NCI-H187 treated with DMSO at 0.1 percent for 48 hours (cell line): ENCODE data around the gene ATR.

Source experiments
- DNase-seq: peaks from one replicate; lab custom pipeline; 2025; lab: John Stamatoyannopoulos, UW

Gene ATR

GRCh38 chr3:142523921-142524566 lies 54.5 kb downstream of the ATR start:
- DNase-seq = no peak

GRCh38 chr3:142509079-142509478 lies 69.5 kb downstream of the ATR start:
- DNase-seq = no peak

GRCh38 chr3:142507241-142507640 lies 71.3 kb downstream of the ATR start:
- no peak for DNase-seq

GRCh38 chr3:142502187-142502985 lies 76.1 kb downstream of the ATR start:
- no peak for DNase-seq

GRCh38 chr3:142501004-142501926 lies 77.3 kb downstream of the ATR start:
- DNase-seq = no peak

- no peak for DNase-seq
Measured at GRCh38 chr3:142500211-142500610, 78.3 kb downstream of the ATR start.

- DNase-seq = no peak
Measured at GRCh38 chr3:142498397-142499180, 79.9 kb downstream of the ATR start.

- no peak for DNase-seq
Measured at GRCh38 chr3:142497729-142498128, 80.8 kb downstream of the ATR start.

- DNase-seq = no peak
Measured at GRCh38 chr3:142495103-142495502, 83.4 kb downstream of the ATR start.

GRCh38 chr3:142492184-142492583 lies 86.3 kb downstream of the ATR start:
- no peak for DNase-seq

GRCh38 chr3:142489572-142490323 lies 88.8 kb downstream of the ATR start:
- no peak for DNase-seq

- no peak for DNase-seq
Measured at GRCh38 chr3:142484912-142485435, 93.6 kb downstream of the ATR start.

- no peak for DNase-seq
Measured at GRCh38 chr3:142481196-142481595, 97.3 kb downstream of the ATR start.

GRCh38 chr3:142470826-142471225 lies 107.7 kb downstream of the ATR start:
- DNase-seq = no peak

GRCh38 chr3:142468456-142468855 lies 110.1 kb downstream of the ATR start:
- DNase-seq = no peak

- DNase-seq = no peak
Measured at GRCh38 chr3:142467768-142468167, 110.8 kb downstream of the ATR start.

- no peak for DNase-seq
Measured at GRCh38 chr3:142460689-142461088, 117.8 kb downstream of the ATR start.

- DNase-seq = no peak
Measured at GRCh38 chr3:142459929-142460328, 118.6 kb downstream of the ATR start.

GRCh38 chr3:142459096-142459495 lies 119.4 kb downstream of the ATR start:
- DNase-seq = no peak

GRCh38 chr3:142450881-142451280 lies 127.7 kb downstream of the ATR start:
- DNase-seq = no peak

GRCh38 chr3:142450189-142450588 lies 128.3 kb downstream of the ATR start:
- no peak for DNase-seq
